Ovary (tissue), 3 donors: ENCODE results near the gene PTGER1.

Source experiments
- CTCF ChIP-seq, 3 donors: fragments of 450-650 bp in 2 of 3; fragments of 200-600 bp in 1 of 3; IDR thresholded peaks; one replicate each; pipeline versions ENCODE4 v1.5.1 to v1.8.0; 2016 to 2022; ENCODE audit warnings: antibody characterized with exemption in 3 of 3, mild to moderate bottlenecking in 1 of 3
- EP300 ChIP-seq: sonication (generic); formaldehyde crosslinking; IDR thresholded peaks from one replicate; pipeline ENCODE4 v1.6.1; 2017; ENCODE audit warnings: antibody characterized with exemption
- POLR2A ChIP-seq: fragments of 450-650 bp; IDR thresholded peaks from one replicate; pipeline ENCODE4 v1.6.1; 2017; ENCODE audit warnings: antibody characterized with exemption, mild to moderate bottlenecking, moderate library complexity
- donor health status: DM: no; HTN: no; CAD: no.

GRCh38 chr19:14459703-14460102, 15.5 kb downstream of the PTGER1 start:
- TF ChIP-seq POLR2A (no peak), CTCF (IDR thresholded peaks at IDR 0.05) (no peak), EP300 (no peak)
